WI38 (cell line): ENCODE data around the gene GJC1.

Experiments used
- H3K4me3 ChIP-seq: 2 replicates; pipeline ENCODE4 v1.5.1; 2011; ENCODE audit warnings: low read depth, mild to moderate bottlenecking, control low read depth, low read length
- TF ChIP-seq, protein P1 (sequence below): IDR thresholded peaks from 2 replicates; pipeline ENCODE4 v1.5.1; 2012; ENCODE audit warnings: low read depth, mild to moderate bottlenecking, control low read depth, low read length

Gene GJC1

GRCh38 chr17:44808156-44808555 is 21.9 kb downstream of the GJC1 start:
- no peak overlapping the region for H3K4me3 ChIP-seq
- TF ChIP-seq, protein P1, sequence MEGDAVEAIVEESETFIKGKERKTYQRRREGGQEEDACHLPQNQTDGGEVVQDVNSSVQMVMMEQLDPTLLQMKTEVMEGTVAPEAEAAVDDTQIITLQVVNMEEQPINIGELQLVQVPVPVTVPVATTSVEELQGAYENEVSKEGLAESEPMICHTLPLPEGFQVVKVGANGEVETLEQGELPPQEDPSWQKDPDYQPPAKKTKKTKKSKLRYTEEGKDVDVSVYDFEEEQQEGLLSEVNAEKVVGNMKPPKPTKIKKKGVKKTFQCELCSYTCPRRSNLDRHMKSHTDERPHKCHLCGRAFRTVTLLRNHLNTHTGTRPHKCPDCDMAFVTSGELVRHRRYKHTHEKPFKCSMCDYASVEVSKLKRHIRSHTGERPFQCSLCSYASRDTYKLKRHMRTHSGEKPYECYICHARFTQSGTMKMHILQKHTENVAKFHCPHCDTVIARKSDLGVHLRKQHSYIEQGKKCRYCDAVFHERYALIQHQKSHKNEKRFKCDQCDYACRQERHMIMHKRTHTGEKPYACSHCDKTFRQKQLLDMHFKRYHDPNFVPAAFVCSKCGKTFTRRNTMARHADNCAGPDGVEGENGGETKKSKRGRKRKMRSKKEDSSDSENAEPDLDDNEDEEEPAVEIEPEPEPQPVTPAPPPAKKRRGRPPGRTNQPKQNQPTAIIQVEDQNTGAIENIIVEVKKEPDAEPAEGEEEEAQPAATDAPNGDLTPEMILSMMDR = no peak

DNA sequence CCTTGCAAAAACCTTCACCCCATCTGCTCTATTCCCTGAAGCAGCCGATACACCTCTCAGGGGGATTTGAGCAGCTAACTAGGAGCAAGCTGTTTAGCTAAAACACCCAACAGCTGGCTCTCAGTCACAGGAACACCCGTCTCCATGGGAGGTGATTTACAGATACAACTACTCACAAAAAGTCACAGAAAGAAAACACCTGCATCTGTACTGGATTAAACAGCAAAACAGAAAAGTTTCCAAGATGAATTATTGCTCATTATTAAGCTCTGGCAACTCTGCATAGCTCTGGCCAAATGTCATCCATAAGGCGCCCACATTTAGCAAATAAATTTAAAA is 22.3 kb downstream of the GJC1 start:
- TF ChIP-seq, protein P1 = no peak
- H3K4me3 ChIP-seq = no peak overlapping the region

- H3K4me3 ChIP-seq = no peak overlapping the region
- TF ChIP-seq, protein P1 = no peak
Measured at GRCh38 chr17:44807093-44807816, 22.8 kb downstream of the GJC1 start.

GRCh38 chr17:44804302-44805089 is 25.6 kb downstream of the GJC1 start:
- TF ChIP-seq, protein P1 = no peak

GRCh38 chr17:44801880-44802279 is 28.2 kb downstream of the GJC1 start:
- no peak overlapping the region for H3K4me3 ChIP-seq
- TF ChIP-seq, protein P1 = no peak

More at GRCh38 chr17:44804302-44805089, 25.6 kb downstream of the GJC1 start:
- no peak overlapping the region for H3K4me3 ChIP-seq

GRCh38 chr17:44798356-44798755 is 31.7 kb downstream of the GJC1 start:
- TF ChIP-seq, protein P1 = no peak
- no peak overlapping the region for H3K4me3 ChIP-seq

- TF ChIP-seq, protein P1 = no peak
- H3K4me3 ChIP-seq = no peak overlapping the region
Measured at GRCh38 chr17:44797802-44798201, 32.3 kb downstream of the GJC1 start.
